Ishikawa (cell line): ENCODE results near the gene C10orf143.

ENCODE experiments used
- CEBPB ChIP-seq: IDR thresholded peaks from 2 replicates; pipeline ENCODE4 v1.6.1; 2012
- EP300 ChIP-seq: IDR thresholded peaks from 2 replicates; pipeline ENCODE4 v1.6.1; 2012; ENCODE audit warnings: borderline replicate concordance
- FOXM1 ChIP-seq: IDR thresholded peaks from 2 replicates; pipeline ENCODE4 v1.6.1; 2012; ENCODE audit warnings: low read depth, borderline replicate concordance
- RAD21 ChIP-seq: IDR thresholded peaks from 2 replicates; pipeline ENCODE4 v1.6.1; 2012; ENCODE audit warnings: low read depth

- TF ChIP-seq RAD21 (no peak), EP300 (no peak), CEBPB (no peak), FOXM1 (no peak)
Measured at GRCh38 chr10:130018265-130018664, 92.4 kb downstream of the C10orf143 start.
